GM18520 (cell line): ENCODE measurements around the gene UBE3D.
"Not testable (repeated sequence)": the region's sequence is repeated elsewhere in the genome, so short reads cannot be mapped to it uniquely, and the experiment has no call there.

ENCODE experiments used
- ATAC-seq: cut with Tn5 transposase; IDR thresholded peaks from one replicate; pipeline ENCODE4 v1.9.1; 2021; ENCODE audit not compliant: unreplicated experiment

Gene UBE3D

DNA sequence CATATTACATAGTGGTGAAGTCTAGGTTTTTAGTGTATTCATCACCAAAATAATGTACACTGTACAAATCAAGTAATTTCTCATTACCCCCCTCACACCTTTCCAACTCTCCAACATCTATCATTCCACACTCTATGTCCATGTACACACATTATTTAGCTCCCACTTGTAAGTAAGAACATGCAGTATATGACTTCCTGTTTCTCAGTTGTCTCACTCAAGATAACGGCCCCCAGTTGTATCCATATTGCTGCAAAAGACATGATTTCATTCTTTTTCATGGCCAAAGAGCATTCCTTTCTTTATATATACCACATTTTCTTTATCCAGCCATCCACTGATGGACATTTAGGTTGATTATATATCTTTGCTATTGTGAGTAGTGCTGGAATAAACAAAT, 86.0 kb downstream of the UBE3D start:
- no peak for ATAC-seq

- no peak for ATAC-seq
Observed at GRCh38 chr6:82978362-82978945, 87.2 kb downstream of the UBE3D start.

- ATAC-seq: no peak
Observed at GRCh38 chr6:82976179-82976578, 89.5 kb downstream of the UBE3D start.

GRCh38 chr6:82971877-82972460, 93.7 kb downstream of the UBE3D start:
- ATAC-seq: no peak

DNA sequence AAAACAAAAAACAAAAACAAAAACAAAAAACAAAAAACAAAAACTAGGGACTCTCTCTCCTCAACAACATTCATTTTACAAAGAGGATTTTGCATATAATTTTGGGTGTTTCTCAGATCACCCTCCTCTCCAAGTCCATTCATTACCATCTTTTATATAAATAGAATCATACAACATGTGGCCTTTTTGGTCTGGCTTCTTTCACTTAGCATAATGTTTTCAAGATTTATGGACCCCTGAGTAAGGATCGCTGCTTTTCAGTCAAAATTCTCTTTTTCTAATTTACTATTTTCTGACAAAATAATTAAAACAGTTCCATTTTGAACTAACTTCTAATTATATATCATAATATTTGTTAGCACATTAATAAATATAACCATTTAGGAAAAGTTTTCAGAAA, 94.8 kb downstream of the UBE3D start:
- ATAC-seq: no peak

DNA sequence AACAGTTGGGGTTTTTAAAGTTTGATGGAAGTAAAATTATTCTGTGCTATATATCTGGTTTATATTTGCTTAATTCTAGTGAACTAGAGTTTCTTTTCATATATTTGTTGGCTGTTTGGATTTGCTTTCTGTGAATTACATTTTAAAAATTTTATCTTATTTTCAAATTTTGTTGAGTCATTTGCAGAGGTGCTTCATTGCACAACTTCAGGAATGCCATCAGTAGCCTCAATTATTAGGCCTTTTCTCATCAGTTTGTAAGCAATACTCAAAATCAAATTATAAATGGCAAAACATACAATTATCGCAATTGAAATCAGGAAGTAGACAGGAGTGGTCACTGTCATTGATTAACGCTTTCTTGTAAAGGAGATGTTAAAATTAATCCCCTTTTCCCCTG, 96.9 kb downstream of the UBE3D start:
- no peak for ATAC-seq

- ATAC-seq: no peak
Observed at GRCh38 chr6:82963191-82963925, 102.3 kb downstream of the UBE3D start.

DNA sequence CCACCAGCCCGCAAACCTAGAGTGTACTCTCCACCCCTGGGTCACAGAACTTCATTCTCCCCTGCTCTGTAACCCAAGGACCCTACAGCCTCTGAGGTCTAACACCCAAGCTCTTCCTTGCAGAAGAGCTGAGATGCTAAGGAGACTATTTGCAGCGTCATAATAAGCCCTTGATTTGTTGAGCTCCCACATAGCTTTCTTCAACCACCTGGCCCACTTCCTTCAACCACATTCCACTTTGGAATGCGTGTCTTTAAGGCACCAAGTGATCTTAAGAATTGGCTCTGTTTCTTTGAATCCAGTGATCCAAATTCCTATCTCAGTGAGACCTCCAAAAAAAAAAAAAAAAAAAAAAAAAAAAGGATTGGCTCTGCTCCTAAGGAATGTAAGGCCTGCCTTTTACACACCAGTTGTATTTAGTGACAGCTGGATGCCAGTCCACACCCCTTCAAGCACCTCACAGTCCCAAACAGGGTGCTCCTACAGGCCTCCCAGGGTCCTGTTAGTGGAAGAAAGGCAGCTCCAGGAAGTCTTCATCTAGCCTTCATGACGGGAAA, 106.2 kb downstream of the UBE3D start:
- no peak for ATAC-seq

DNA sequence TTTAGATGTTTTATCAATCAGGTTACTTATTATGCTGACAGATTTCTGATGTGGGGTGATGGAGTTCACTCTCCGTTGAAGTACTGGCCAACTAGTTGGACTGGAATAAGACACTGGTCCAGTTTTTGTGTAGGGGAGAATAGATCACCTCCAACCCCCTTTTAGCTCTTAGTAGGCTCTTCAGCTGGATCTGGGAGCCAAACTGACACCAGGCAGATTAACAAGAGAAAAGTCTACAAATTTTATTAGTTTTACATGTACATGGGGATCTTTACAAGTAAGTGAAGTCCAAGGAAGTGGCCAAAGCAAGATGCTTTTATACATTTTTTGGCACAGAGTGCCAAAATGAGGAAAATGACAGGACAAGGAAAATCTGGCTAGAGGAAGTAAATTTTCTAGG, 107.1 kb downstream of the UBE3D start:
- no peak for ATAC-seq

DNA sequence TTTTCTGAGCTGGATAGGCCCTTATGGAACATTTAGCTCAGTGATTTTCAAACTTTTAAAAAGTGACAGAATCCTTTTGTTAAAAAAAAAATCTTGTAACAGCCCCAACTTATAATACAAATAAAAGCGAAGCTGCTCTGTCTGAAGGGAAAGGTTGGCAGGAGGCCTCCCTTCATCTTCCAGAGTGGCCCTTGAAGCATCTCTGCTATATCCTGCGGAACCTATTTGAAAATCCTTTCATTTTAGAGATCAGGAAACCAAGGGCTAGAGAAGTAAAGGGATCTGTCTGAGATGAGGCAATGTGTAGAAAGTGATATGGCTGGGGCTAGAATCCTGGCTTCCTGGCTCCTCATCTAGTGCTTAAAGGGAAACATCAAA, 107.8 kb downstream of the UBE3D start:
- ATAC-seq: no peak

DNA sequence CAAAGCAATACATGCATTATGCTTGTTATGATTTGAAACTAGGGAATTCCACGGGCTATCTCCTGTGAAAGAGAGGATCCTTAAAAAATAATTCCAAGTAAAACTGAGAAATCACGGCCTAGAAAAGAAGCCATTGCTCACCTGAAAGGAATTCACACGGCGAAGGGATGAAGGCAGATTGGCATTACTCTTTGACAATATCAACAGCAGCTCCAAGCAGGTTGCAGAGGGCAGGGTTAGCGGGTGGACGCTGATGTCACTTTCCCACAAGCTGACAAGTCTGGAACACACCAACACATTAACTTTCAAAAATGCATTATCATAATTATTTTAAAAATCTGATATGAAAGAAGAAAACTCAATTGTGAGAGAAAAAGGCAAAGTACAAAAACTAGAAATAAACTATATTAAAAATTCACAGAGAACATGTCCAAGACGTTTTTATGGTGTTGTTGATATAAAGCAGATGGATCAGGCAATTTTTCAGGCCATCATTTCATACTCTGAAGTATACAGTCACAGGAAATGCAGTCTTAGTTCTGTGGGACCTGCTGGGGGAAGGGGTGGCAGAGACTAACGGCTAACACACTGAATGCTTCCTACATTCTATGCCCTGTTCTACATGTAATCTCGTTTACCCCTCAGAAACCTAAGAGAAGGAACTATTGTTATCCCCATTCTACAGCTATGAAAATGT, 108.3 kb downstream of the UBE3D start:
- no peak for ATAC-seq

- ATAC-seq: no peak
Observed at GRCh38 chr6:82955841-82956240, 109.8 kb downstream of the UBE3D start.

- ATAC-seq: no peak
Observed at GRCh38 chr6:82954937-82955577, 110.6 kb downstream of the UBE3D start.

DNA sequence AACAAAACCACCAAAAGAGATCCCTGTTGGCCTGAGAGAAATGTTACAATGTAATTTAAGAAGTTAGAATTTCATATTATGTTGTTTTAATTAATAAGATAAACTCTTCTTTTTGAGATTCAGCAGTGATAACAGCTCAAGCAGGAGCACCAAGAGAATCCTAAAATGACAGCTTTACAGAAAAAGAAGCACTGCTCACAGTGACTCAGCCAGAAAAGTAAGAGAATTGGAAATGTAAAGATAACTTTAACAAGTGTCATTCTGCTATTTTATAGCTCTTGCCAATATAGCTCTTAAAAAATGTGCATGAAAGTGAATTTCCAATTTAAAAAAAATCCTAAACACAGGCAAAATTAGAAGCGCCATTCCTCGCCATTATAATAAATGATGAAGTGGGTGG, 111.3 kb downstream of the UBE3D start:
- ATAC-seq: no peak

DNA sequence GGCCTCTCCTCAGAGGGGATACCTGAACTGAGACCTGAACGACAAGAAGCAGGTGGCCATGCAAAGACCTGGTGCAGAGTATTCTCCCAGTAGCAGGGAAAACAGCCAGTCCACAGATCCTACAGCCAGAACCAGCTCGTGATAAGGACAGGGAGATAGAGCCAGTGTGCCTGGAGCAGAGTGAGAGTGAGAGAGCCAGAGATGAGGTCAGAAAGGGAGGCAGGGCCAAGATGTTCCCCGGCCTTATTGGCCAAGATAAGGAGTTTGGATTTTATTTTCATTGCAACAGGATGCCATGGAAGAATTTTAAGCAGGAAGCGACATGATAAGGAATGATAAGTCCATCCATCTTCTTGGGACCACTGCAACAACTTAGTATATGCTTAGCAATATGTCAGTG, 111.8 kb downstream of the UBE3D start:
- ATAC-seq: no peak

DNA sequence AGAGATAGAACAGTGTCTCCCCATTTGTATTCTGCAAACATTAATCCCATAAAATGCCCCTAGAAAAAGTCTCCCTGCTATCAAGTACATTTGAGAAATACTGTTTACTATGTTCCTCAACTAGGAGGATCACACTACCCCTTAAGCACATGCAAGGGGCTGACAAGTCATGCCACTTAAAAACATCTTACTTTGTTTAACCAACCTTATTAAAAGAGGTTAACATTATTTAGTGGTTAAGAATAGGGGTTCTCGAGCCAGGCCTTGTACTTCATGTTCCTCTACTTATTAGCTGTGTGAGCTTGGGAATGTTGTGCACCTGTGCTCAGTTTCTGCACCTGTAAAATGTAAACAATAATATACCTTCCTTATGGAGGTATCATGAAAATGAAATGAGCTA, 113.7 kb downstream of the UBE3D start:
- ATAC-seq: no peak

DNA sequence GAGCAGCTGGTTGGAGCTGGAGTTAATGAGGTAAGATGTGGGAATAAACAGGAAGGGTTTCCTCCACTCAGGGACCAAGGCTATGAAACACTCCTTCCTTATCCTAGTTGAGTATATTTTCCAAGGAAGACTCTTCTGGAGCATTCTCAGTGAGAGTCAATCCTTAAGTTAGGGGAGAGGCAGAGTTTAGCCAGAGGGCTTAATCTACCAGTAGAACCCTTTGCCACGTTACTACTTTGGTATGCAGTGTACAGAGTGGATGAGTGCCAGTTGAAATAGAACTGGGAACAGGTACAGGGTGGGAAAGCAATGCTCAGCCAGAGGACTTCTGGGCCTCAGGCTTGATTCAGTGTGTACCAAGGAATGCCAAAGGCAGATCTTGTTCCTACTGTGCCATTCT, 114.3 kb downstream of the UBE3D start:
- ATAC-seq: no peak

- ATAC-seq: not testable (repeated sequence)
Observed at GRCh38 chr6:82930915-82931314, 134.7 kb downstream of the UBE3D start.

DNA sequence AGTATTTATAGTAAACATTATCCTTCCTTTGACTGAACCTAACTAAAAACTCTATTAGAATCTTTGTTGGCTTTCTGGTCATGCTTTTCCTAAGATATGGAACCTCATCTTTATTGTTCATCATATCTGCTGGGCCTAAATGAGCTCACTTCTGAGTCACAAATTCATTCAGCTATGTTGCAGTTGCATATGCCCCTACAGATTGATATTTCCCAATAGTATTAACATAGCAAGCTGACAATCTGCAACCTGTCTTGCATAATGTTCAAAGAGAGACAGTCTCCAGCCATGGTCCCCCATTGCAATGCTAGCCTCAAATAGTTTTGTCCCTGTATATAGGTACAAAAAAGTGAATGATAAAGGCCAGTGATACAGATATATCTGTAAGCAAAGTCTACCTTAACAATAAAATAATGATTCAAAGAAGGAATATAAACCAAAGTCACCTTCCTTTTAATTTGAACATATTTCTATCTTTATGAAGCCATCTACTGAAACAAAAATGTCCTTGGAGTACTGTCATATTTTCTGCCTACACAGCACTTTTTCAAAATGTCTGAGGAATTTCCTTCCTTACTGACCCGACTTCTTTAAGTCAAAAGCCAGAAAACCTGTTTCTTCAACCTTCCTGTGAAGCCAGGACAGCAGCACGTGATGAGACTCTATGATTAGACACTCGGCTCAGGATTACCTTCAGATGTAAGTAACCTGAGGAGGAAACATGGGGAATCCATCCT, 140.7 kb downstream of the UBE3D start:
- no peak for ATAC-seq

GRCh38 chr6:82921258-82921657, 144.4 kb downstream of the UBE3D start:
- no peak for ATAC-seq
